Heart right ventricle (tissue), 16 donors: ENCODE results near the gene KIAA0825. TPM values are rescaled to one million over a fixed set of nuclear protein-coding genes. Genes with fewer than 3 reads are reported as not detected.
"Not testable (repeated sequence)": the region's sequence is repeated elsewhere in the genome, so short reads cannot be mapped to it uniquely, and the experiment has no call there.

Source experiments
- ATAC-seq, 8 donors: fragments of 200-7000 bp; cut with Tn5 transposase; one replicate each; pipeline ENCODE4 v1.9.1; 2020; ENCODE audit warnings: mild to moderate bottlenecking in 8 of 8, moderate library complexity in 8 of 8, moderate number of reproducible peaks in 1 of 8
- DNase-seq, 2 donors: peaks; one replicate each; pipeline ENCODE4 v3.0.0-alpha.2; 2020
- H3K27ac ChIP-seq, 10 donors: fragments of 200-600 bp; sonication (generic) in 2 of 10; one replicate each; pipeline versions ENCODE4 v1.5.0 to v1.8.0; 2020 to 2022; ENCODE audit warnings: mild to moderate bottlenecking in 3 of 10
- H3K27me3 ChIP-seq, 7 donors: fragments of 200-600 bp; one replicate each; pipeline ENCODE4 v1.8.0; 2021 to 2022; ENCODE audit warnings: mild to moderate bottlenecking in 2 of 7
- H3K36me3 ChIP-seq, 9 donors: fragments of 200-600 bp; sonication (generic) in 1 of 9; one replicate each; pipeline versions ENCODE4 v1.5.0 to v1.8.0; 2020 to 2022; ENCODE audit warnings: mild to moderate bottlenecking in 2 of 9
- H3K4me1 ChIP-seq, 9 donors: fragments of 200-600 bp; sonication (generic) in 1 of 9; one replicate each; pipeline versions ENCODE4 v1.5.0 to v1.8.0; 2020 to 2022; ENCODE audit warnings: mild to moderate bottlenecking in 4 of 9
- H3K4me3 ChIP-seq, 10 donors: fragments of 200-600 bp; sonication (generic) in 2 of 10; one replicate each; pipeline versions ENCODE4 v1.5.0 to v1.8.0; 2020 to 2022; ENCODE audit warnings: mild to moderate bottlenecking in 7 of 10, moderate library complexity in 2 of 10
- H3K9me3 ChIP-seq, 11 donors: fragments of 200-600 bp in 10 of 11; sonication (generic) in 2 of 11; one replicate each; pipeline versions ENCODE4 v1.5.0 to v1.8.0; 2013 to 2022; ENCODE audit warnings: mild to moderate bottlenecking in 2 of 11, control low read depth in 1 of 11, moderate library complexity in 1 of 11
- WGBS, 2 donors: extraction: QIAGEN DNeasy Blood & Tissue Kit; methylation state at CpG; one replicate each; pipeline ENCODE4 v1.1.7; 2013; ENCODE audit warnings: inconsistent platforms in 1 of 2; 5-methylcytosine and 5-hydroxymethylcytosine counted together
- intact Hi-C, 10 donors: fragments of 100-400 bp; cut with DNase I; formaldehyde crosslinking; loops; one replicate each; pipeline versions ENCODE4 v1.11.1 to v1.14.2; 2022
- polyA plus RNA-seq, 2 donors: library from polyadenylated mRNA; stranded (reverse); fragments of 200-250 nt; gene quantifications; one replicate each; pipeline ENCODE4 v1.2.3, GENCODE V29; 2013
- total RNA-seq, 10 donors: library from RNA; stranded (reverse); fragmentation: NEBNext Ultra II Directional in 3 of 10; extraction: Animal tissue kit (Norgen Biotek cat#: 25700) in 3 of 10; gene quantifications; one replicate each; pipeline versions ENCODE4 v1.2.1 to v1.2.4, GENCODE V29; 2021 to 2023
- TF ChIP-seq, protein P1 (sequence below), 9 donors: fragments of 200-600 bp; sonication (generic) in 2 of 9; IDR thresholded peaks; one replicate each; pipeline versions ENCODE4 v1.5.0 to v1.8.0; 2021 to 2022; ENCODE audit warnings: antibody characterized with exemption in 9 of 9, mild to moderate bottlenecking in 5 of 9, moderate library complexity in 1 of 9
- donor health status: Arrhythmogenic right ventricular cardiomyopathy.
- donor health status: ischemic (EF 13 %, LVEDD 7.1; RV severe dilation, severe dysfunction).
- donor health status: healthy with polysubstance abuse.
- donor health status: DM: no; HTN: yes; CAD: no.
- donor health status: DM: no; HTN: no; CAD: no.
- donor health status: ischemic (EF 25% LVEDD 6.9; RV normal size, moderate dysfunction).
- donor health status: ischemic (EF 25% LVEDD 5.7; RV mildly dilated, moderate dysfunction).
- donor health status: healthy.
- donor health status: DM: yes; HTN: yes; CAD: no.
- donor health status: Ischemic cardiomyopathy.
- donor health status: ischemic (EF 35%, LVEDD 5.7; RV mildly dilated, moderate dysfunction).
- donor health status: nonischemic (EF 11% LVEDD 7.7; RV severe dilation, severe dysfunction).
- donor health status: DM: yes; HTN: yes; CAD: no.
- donor health status: PGD.
- donor health status: ischemic (EF 29% LVEDD 5.4; RV normal size, mild dysfunction).
- donor health status: nonischemic (EF 23%, LVEDD 6.1; RV moderate dilation, normal function).

Gene KIAA0825
- total and polyA plus RNA-seq, 12 donors = 0.36 to 3.5 (median 2.4) TPM

DNA sequence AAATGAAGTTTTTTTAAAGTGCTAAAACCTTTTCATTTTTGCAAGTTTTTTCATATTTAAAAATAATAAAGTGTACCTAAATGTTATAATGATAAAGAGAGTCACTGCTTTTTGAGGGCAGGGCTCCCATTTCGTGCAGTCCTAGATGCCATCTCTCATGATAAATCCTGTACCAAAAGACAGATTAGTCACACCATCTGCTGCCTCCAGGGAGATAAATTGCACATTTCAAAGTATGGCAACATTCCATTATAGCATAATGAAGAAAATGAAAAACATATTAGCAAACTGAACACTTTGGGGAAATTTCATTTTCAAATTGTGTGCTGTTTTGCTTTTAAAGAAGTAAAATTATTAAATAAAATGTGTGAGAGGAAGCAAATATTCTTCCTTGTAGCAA, 257.2 kb downstream of the KIAA0825 start:
- Histone ChIP-seq H3K36me3 (no peaks in the 10 kb centered on the region), H3K27me3 (no peaks in the 10 kb centered on the region), H3K4me1 (peaks cover 0 to 11% (median 0%) of the 10 kb centered on the region in 9 donors), H3K9me3 (no peaks in the 10 kb centered on the region), H3K27ac (no peak overlapping the region), H3K4me3 (no peak overlapping the region)
- WGBS, 2 donors = 61 to 67% methylated on average over 1 of the region's 1 CpG
- intact Hi-C loops = no loop called here
- no peak for ATAC-seq
- DNase-seq = no peak
- TF ChIP-seq, protein P1, sequence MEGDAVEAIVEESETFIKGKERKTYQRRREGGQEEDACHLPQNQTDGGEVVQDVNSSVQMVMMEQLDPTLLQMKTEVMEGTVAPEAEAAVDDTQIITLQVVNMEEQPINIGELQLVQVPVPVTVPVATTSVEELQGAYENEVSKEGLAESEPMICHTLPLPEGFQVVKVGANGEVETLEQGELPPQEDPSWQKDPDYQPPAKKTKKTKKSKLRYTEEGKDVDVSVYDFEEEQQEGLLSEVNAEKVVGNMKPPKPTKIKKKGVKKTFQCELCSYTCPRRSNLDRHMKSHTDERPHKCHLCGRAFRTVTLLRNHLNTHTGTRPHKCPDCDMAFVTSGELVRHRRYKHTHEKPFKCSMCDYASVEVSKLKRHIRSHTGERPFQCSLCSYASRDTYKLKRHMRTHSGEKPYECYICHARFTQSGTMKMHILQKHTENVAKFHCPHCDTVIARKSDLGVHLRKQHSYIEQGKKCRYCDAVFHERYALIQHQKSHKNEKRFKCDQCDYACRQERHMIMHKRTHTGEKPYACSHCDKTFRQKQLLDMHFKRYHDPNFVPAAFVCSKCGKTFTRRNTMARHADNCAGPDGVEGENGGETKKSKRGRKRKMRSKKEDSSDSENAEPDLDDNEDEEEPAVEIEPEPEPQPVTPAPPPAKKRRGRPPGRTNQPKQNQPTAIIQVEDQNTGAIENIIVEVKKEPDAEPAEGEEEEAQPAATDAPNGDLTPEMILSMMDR (IDR thresholded peaks at IDR 0.05) = no peak

DNA sequence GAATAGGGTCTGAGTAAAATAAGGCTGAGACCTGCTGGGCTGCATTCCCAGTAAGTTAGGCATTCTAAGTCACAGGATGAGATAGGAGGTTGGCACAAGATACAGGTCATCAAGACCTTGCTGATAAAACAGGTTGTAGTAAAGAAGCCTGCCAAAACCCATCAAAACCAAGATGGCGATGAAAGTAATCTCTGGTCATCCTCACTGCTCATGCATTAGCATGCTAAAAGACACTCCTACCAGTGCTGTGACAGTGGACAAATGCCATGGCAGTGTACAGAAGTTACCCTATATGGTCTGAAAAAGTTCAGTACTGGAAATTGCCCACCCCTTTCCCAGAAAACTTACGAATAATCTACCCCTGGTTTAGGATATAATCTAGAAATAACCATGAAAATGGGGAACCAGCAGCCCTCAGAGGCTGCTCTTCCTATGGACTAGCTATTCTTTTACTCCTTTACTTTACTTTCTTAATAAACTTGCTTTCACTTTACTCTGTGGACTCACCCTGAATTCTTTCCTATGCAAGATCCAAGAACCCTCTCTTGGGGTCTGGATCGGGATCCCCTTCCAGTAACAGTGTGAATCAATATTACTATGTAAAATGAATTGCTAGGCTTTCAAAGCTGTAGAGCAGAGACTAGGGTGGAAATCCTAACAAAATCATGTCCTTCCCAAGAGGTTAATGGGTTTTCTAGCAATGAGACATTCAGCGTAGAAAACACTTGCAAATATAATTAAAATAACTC, 257.8 kb downstream of the KIAA0825 start:
- H3K4me1 ChIP-seq = peaks cover 0 to 11% (median 0%) of the 10 kb centered on the region in 9 donors
- H3K36me3 ChIP-seq = no peaks in the 10 kb centered on the region
- peak overlapping the region in 5 of 10 donors; percentile 8 to 24 (median 12) for H3K27ac ChIP-seq
- TF ChIP-seq, protein P1 (IDR thresholded peaks at IDR 0.05) = no peak
- intact Hi-C loops = no loop called here
- no peak overlapping the region for H3K4me3 ChIP-seq
- H3K27me3 ChIP-seq = no peaks in the 10 kb centered on the region
- DNase-seq (peak in 1 of 2 donors; percentile 27), ATAC-seq (peak; percentile 20 to 86 (median 74))
- 75 to 81% methylated on average over 4 of the region's 4 CpGs for WGBS, 2 donors
- no peaks in the 10 kb centered on the region for H3K9me3 ChIP-seq

DNA sequence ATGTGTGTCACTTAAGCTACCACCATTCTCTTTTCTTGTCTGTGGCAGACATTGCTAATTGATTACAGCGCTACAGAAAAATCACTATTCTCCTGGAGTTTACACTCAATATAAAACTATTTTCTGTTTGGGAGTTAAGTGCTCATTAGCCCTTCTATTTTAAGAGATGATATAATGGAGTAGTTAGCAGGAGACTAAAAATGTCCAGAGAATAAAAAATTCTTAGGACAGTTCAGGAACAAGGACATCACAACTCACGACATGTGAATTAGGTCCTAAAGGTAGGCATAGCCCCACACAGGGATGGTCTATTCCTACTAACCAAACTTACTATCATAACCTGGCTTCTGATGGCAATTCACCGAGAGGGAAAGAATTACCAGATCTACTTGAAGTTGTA, 258.5 kb downstream of the KIAA0825 start:
- TF ChIP-seq, protein P1 (IDR thresholded peaks at IDR 0.05) = no peak
- 71 to 78% methylated on average over 3 of the region's 3 CpGs for WGBS, 2 donors
- H3K4me3 ChIP-seq = no peak overlapping the region
- DNase-seq (no peak), ATAC-seq (peak in 6 of 8 donors; percentile 41 to 81 (median 64))
- intact Hi-C loops = no loop called here
- no peaks in the 10 kb centered on the region for H3K27me3 ChIP-seq
- H3K36me3 ChIP-seq = no peaks in the 10 kb centered on the region
- peaks cover 0 to 11% (median 0%) of the 10 kb centered on the region in 9 donors for H3K4me1 ChIP-seq
- H3K9me3 ChIP-seq = no peaks in the 10 kb centered on the region
- peak overlapping the region in 5 of 10 donors; percentile 8 to 24 (median 11) for H3K27ac ChIP-seq

DNA sequence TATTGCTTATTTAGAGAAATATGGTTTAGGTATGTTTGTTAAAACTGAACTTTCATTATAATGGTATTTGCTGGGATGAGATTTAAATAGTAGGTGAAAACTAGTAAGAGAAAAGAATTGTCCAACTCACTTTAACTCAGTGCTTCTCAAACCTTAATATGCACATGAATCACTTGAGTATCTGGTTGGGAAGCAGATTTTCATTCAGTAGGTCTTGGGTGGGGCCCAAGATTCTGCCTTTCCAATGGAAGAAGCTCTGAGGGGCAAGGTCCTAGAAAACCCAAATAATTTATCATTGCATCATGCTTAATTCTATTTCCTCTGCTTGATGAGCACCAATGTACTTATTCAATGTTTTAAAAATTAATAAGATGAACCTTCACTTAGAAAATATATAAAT, 262.6 kb downstream of the KIAA0825 start:
- peaks cover 0 to 16% (median 0%) of the 10 kb centered on the region in 11 donors for H3K9me3 ChIP-seq
- no peak overlapping the region for H3K27ac ChIP-seq
- TF ChIP-seq, protein P1 (IDR thresholded peaks at IDR 0.05) = no peak
- DNase-seq (no peak), ATAC-seq (no peak)
- H3K27me3 ChIP-seq = no peaks in the 10 kb centered on the region
- peaks cover 0 to 11% (median 0%) of the 10 kb centered on the region in 9 donors for H3K4me1 ChIP-seq
- intact Hi-C loops = no loop called here
- H3K4me3 ChIP-seq = no peak overlapping the region
- H3K36me3 ChIP-seq = no peaks in the 10 kb centered on the region

DNA sequence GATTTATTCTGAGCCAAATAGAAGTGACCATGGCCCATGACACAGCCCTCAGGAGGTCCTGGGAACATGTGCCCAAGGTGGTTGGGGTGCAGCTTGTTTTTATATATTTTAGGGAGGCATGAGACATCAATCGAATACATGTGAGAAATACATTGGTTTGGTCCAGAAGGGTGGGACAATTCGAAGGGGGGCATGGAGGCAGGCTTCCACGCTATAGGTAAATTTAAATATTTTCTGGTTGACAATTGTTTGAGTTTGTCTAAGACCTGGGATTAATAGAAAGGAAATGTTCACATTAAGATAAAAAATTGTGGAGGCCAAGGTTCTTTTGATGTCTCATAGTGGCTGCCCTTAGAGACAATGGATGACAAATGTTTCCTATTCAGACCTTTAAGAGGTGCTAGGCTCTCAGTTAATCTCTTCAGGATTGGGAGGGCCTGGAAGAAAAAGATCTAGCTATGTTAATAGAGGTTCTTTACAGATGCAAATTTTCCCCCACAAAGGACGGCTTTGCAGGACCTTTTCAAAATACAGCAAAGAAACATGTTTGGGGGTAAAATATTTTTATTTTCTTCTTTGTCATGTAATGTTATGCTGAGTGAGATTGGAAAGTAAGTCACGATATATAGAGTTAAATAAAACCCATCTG, 263.4 kb downstream of the KIAA0825 start:
- ATAC-seq, H3K4me1 ChIP-seq, H3K27ac ChIP-seq: not testable (repeated sequence)

More for the DNA sequence above, 263.4 kb downstream of the KIAA0825 start:
- H3K4me3 ChIP-seq, intact Hi-C loops, H3K27me3 ChIP-seq, H3K36me3 ChIP-seq, DNase-seq: not testable (repeated sequence)
- H3K9me3 ChIP-seq = peaks cover 0 to 22% (median 0%) of the 10 kb centered on the region in 11 donors
- WGBS, 2 donors = 70 to 72% methylated on average over 5 of the region's 5 CpGs
